ENCODE measurements around the gene ITCH. TPM values are rescaled to one million over a fixed set of nuclear protein-coding genes. Genes with fewer than 3 reads are reported as not detected.

Gene ITCH
- total RNA-seq, 4 donors from 2014 or later = 40.7 to 59.3 (median 45.9) TPM

DNA sequence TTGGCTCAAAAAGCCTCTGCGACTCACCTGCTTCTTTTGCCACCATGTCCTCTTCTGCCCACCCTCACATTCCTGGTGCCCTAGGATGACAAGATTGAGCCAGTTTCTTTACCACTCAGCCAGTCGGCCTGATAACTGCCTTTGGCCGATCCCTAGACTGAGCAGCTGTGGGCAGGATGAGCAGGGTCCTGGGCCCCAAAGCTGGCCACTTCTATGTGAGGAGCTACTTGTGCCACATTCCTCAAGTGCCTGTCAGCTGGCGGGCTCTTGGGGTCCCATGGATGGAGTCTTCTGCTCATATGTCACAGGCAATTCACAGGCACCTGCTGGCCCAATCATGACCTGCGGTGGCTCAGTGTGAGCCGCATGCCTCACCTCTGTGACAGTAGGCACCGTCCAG lies 169.7 kb downstream of the ITCH start:
- WGBS, 2 donors = 92 to 97% methylated on average over 7 of the region's 7 CpGs
- no peak overlapping the region for H3K4me3 ChIP-seq (ENCODE audit: low read depth, poor library complexity, severe bottlenecking)
- no peak for DNase-seq (ENCODE audit: low spot score in 2 of 2)
- TF ChIP-seq POLR2A (IDR thresholded peaks at IDR 0.05) = no peak
- TF ChIP-seq, protein P1, sequence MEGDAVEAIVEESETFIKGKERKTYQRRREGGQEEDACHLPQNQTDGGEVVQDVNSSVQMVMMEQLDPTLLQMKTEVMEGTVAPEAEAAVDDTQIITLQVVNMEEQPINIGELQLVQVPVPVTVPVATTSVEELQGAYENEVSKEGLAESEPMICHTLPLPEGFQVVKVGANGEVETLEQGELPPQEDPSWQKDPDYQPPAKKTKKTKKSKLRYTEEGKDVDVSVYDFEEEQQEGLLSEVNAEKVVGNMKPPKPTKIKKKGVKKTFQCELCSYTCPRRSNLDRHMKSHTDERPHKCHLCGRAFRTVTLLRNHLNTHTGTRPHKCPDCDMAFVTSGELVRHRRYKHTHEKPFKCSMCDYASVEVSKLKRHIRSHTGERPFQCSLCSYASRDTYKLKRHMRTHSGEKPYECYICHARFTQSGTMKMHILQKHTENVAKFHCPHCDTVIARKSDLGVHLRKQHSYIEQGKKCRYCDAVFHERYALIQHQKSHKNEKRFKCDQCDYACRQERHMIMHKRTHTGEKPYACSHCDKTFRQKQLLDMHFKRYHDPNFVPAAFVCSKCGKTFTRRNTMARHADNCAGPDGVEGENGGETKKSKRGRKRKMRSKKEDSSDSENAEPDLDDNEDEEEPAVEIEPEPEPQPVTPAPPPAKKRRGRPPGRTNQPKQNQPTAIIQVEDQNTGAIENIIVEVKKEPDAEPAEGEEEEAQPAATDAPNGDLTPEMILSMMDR (IDR thresholded peaks at IDR 0.05) = no peak
- intact Hi-C loops (cut with DNase I; ENCODE audit: low total_unique reads) = no loop called here

DNA sequence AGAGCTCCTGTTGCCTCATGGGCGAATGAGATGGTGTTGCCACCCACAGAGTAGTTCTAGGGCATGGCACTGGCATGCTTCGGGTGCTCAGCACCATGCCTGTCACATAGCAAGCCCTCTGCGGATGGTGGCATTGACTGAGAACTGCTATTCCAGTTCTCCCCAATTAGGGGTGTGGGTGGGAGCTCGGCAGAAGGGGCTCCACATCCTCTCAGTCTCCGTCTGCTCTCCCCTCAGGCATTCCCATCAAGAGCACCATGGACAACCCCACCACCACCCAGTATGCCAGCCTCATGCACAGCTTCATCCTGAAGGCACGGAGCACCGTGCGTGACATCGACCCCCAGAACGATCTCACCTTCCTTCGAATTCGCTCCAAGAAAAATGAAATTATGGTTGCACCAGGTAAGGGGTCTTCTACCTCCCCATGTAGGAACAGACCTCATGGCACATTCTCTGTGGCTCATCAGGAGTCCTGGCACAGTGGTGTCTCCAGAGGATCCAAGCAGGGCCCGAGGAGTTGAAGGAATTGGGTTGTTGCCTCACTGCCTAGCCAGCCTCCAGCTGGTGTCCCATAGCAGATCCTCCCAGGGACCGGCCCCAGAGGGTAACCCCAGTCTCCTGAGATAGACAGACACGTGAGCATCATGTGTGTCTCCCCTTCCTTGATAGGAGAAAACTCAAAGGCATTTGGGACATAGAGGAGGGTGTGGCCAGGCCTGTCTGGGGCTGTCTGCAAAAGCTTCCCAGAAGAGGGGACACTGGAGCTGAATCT lies 171.5 kb downstream of the ITCH start:
- intact Hi-C loops (cut with DNase I; ENCODE audit: low total_unique reads) = no loop called here
- WGBS, 2 donors = 88 to 91% methylated on average over 15 of the region's 15 CpGs
- no peak for TF ChIP-seq POLR2A (IDR thresholded peaks at IDR 0.05)
- TF ChIP-seq, protein P1 (IDR thresholded peaks at IDR 0.05) = no peak
- H3K4me3 ChIP-seq (ENCODE audit: low read depth, poor library complexity, severe bottlenecking) = no peak overlapping the region
- no peak for DNase-seq (ENCODE audit: low spot score in 2 of 2)

DNA sequence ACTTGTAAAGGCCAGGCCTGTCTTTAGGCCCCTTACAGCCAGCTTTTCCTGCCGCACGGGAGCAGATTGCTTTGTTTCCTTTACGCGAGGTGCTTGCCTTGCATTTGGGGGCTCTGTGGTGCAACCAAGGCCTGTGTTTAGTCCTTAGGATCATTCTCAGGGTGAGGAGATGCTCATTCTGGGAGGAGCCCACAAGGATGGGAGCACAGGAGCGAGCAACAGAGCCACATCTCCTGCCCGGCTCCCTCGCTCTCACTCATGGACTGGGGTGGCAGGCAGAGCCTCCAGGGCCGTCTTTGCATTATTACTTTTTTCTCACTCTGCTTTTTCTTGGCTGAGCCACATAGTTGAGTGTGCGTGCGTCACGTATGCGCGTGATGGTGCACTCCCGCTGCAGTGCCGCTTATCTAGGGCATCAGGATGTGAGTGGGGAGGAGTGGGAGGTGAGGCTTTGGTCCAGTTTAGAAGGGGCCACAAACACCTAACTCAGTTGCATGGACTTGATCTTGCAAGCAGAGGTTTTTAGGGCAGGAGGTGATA lies 172.3 kb downstream of the ITCH start:
- intact Hi-C loops (cut with DNase I; ENCODE audit: low total_unique reads) = no loop called here
- 91 to 97% methylated on average over 15 of the region's 15 CpGs for WGBS, 2 donors
- no peak for DNase-seq (ENCODE audit: low spot score in 2 of 2)
- H3K4me3 ChIP-seq (ENCODE audit: low read depth, poor library complexity, severe bottlenecking) = no peak overlapping the region
- TF ChIP-seq, protein P1 (IDR thresholded peaks at IDR 0.05) = no peak
- no peak for TF ChIP-seq POLR2A (IDR thresholded peaks at IDR 0.05)

GRCh38 chr20:34535857-34536256 lies 172.8 kb downstream of the ITCH start:
- TF ChIP-seq POLR2A (IDR thresholded peaks at IDR 0.05) = no peak
- TF ChIP-seq, protein P1 (IDR thresholded peaks at IDR 0.05) = no peak
- no peak overlapping the region for H3K4me3 ChIP-seq (ENCODE audit: low read depth, poor library complexity, severe bottlenecking)
- WGBS, 2 donors = 82 to 97% methylated on average over 2 of the region's 2 CpGs
- no peak for DNase-seq (ENCODE audit: low spot score in 2 of 2)
- intact Hi-C loops (cut with DNase I; ENCODE audit: low total_unique reads) = no loop called here

- intact Hi-C loops (cut with DNase I; ENCODE audit: low total_unique reads) = no loop called here
- DNase-seq (ENCODE audit: low spot score in 2 of 2) = no peak
- WGBS, 2 donors = 78 to 81% methylated on average over 10 of the region's 10 CpGs
- H3K4me3 ChIP-seq (ENCODE audit: low read depth, poor library complexity, severe bottlenecking) = no peak overlapping the region
- TF ChIP-seq, protein P1 (IDR thresholded peaks at IDR 0.05) = no peak
- TF ChIP-seq POLR2A (IDR thresholded peaks at IDR 0.05) = no peak
Measured at GRCh38 chr20:34536798-34537394, 173.8 kb downstream of the ITCH start.
